HEK293T (cell line): ENCODE results near the gene SPDYA.

Experiments
- BHLHE40 ChIP-seq: fragments of 450-650 bp; IDR thresholded peaks from 2 replicates; pipeline ENCODE4 v1.6.1; 2016; ENCODE audit warnings: mild to moderate bottlenecking, moderate library complexity, borderline replicate concordance
- NFRKB ChIP-seq: fragments of 450-650 bp; IDR thresholded peaks from 2 replicates; pipeline ENCODE4 v1.6.1; 2016; ENCODE audit warnings: mild to moderate bottlenecking, moderate library complexity
- ZNF384 ChIP-seq: fragments of 450-650 bp; IDR thresholded peaks from 2 replicates; pipeline ENCODE4 v1.6.1; 2016

GRCh38 chr2:28898048-28898447 lies 87.4 kb downstream of the SPDYA start:
- TF ChIP-seq ZNF384 (no peak), BHLHE40 (no peak), NFRKB (no peak)
